ENCODE results near the gene COMMD4.
"Not testable (repeated sequence)": the region's sequence is repeated elsewhere in the genome, so short reads cannot be mapped to it uniquely, and the experiment has no call there.

The COMMD4 gene

DNA sequence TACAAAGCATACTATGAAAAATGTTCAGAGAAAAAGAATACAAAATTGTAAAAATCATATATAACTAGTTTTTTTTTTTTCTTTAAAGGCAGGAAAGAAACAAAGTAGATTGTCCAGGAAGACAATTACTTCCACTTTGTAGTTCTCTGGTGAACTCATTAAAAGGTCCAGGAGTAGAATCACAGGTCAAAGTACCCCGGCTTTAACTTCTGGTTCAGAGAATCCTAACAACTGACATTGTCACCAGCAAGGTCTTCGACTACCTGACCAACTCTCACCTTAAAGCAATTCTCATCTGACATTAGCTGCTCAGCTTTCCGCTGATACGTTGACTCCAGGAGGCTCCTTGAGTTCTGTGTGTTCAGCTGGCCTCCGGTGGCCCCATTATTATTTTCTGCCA lies 48.1 kb downstream of the COMMD4 start:
- DNase-seq = not testable (repeated sequence)

All from midbrain (tissue), 1 donor.